ENCODE data around the gene CDK2.

DNA sequence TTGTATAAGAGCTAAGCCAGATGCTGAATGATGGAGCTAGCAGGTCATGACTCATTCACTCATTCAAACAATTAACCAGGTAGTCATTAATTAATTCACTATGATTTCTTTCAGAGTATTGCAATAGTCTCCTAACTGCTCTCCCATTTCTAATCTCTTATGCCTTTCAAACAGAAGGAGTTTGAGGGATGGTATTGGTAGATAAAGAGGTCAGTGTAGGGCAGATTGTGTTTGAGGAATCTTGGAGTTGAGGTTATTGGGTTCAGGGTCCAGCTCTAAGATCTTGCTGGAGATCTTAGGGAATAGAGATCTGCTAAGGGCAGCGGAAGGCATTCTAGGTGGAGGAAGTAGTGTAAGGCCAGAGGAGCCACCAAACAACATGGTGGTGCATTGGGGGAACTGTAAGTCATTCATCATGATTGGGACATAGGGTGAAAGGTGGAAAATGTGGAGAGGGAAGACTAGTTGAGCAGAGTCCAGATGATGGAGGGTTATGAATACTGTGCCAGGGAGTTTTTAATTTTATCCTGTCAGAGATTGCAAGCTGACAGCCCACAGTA, 24.0 kb upstream of the CDK2 start:
- TF ChIP-seq GATA3 (IDR thresholded peaks at IDR 0.05; ENCODE audit: low read depth, low read length), result no peak
- no peak for TF ChIP-seq GATA2 (IDR thresholded peaks at IDR 0.05; ENCODE audit: low read depth, low read length)
